K562 (cell line): Measurements from ENCODE around the gene UBXN11. TPM values are rescaled to one million over a fixed set of nuclear protein-coding genes. Genes with fewer than 3 reads are reported as not detected.

Experiments used
- ADNP ChIP-seq: fragments of 200-800 bp; sonication (Bioruptor generic); IDR thresholded peaks from 2 replicates; pipeline ENCODE4 v1.6.1; 2016; ENCODE audit warnings: missing genetic modification characterization, missing compliant biosample characterization
- AFF4 ChIP-seq: sonication (generic); formaldehyde crosslinking; IDR thresholded peaks from 2 replicates; pipeline ENCODE4 v1.8.0; 2023; ENCODE audit warnings: mild to moderate bottlenecking, missing genetic modification reagents
- CAMTA2 ChIP-seq: fragments of 250-450 bp; sonication (Bioruptor Pico); conservative IDR thresholded peaks from 2 replicates; pipeline ENCODE4 v1.5.1; 2022
- CC2D1A ChIP-seq: fragments of 450-650 bp; IDR thresholded peaks from 2 replicates; pipeline ENCODE4 v1.6.1; 2017; ENCODE audit warnings: mild to moderate bottlenecking
- CTBP1 ChIP-seq: fragments of 450-650 bp; IDR thresholded peaks from 2 replicates; pipeline ENCODE4 v1.6.1; 2016; ENCODE audit warnings: borderline replicate concordance
- DACH1 ChIP-seq: fragments of 450-650 bp; IDR thresholded peaks from 2 replicates; pipeline ENCODE4 v1.6.1; 2018; ENCODE audit not compliant: partially characterized antibody
- EHMT2 ChIP-seq: fragments of 450-650 bp; IDR thresholded peaks from 2 replicates; pipeline ENCODE4 v1.6.1; 2018; ENCODE audit warnings: antibody characterized with exemption
- EP300 ChIP-seq: IDR thresholded peaks from 2 replicates; pipeline ENCODE4 v1.6.1; 2012; ENCODE audit warnings: low read length, improper control_type of control experiment
- GTF2B ChIP-seq: IDR thresholded peaks from 2 replicates; pipeline ENCODE4 v1.6.1; 2011; ENCODE audit not compliant: insufficient read length; ENCODE audit errors: extremely low read depth
- HDAC1 ChIP-seq, 2 experiments: fragments of 450-650 bp; IDR thresholded peaks; 2 replicates each; pipeline ENCODE4 v1.6.1; 2016 to 2017; ENCODE audit warnings: inconsistent platforms in 1 of 2, mild to moderate bottlenecking in 1 of 2, moderate library complexity in 1 of 2
- NR3C1 ChIP-seq: sonication (generic); formaldehyde crosslinking; IDR thresholded peaks from 2 replicates; pipeline ENCODE4 v1.8.1; 2022; ENCODE audit warnings: missing genetic modification reagents
- PCBP1 ChIP-seq: fragments of 200-400 bp; formaldehyde crosslinking; IDR thresholded peaks from 2 replicates; pipeline ENCODE4 v1.6.1; 2018; ENCODE audit warnings: mild to moderate bottlenecking, low read depth, low read length; ENCODE audit not compliant: poor library complexity, severe bottlenecking
- PTRF ChIP-seq: fragments of 450-650 bp; IDR thresholded peaks from 2 replicates; pipeline ENCODE4 v1.6.1; 2016; ENCODE audit warnings: mild to moderate bottlenecking, missing genetic modification characterization, missing compliant biosample characterization
- RNF2 ChIP-seq: sonication (generic); IDR thresholded peaks from 2 replicates; pipeline ENCODE4 v1.6.1; 2016
- TAF9B ChIP-seq: fragments of 450-650 bp; IDR thresholded peaks from 2 replicates; pipeline ENCODE4 v1.6.1; 2018; ENCODE audit warnings: mild to moderate bottlenecking; ENCODE audit not compliant: partially characterized antibody
- TEAD1 ChIP-seq, 2 experiments: fragments of 450-650 bp in 1 of 2; sonication (generic) in 1 of 2; formaldehyde crosslinking; IDR thresholded peaks; 2 replicates each; pipeline versions ENCODE4 v1.4.0 to v1.8.0; 2020 to 2022; ENCODE audit warnings: mild to moderate bottlenecking in 2 of 2, missing genetic modification reagents in 1 of 2
- ZHX1 ChIP-seq: fragments of 150-350 bp; conservative IDR thresholded peaks from 2 replicates; pipeline ENCODE4 v1.6.1; 2014; ENCODE audit warnings: low read length
- ZNF263 ChIP-seq: sonication (generic); formaldehyde crosslinking; IDR thresholded peaks from 2 replicates; pipeline ENCODE4 v1.8.0; 2022; ENCODE audit warnings: mild to moderate bottlenecking, missing genetic modification reagents, borderline replicate concordance
- ZNF431 ChIP-seq: sonication (generic); formaldehyde crosslinking; IDR thresholded peaks from 2 replicates; pipeline ENCODE4 v1.8.0; 2022; ENCODE audit warnings: mild to moderate bottlenecking, missing genetic modification reagents
- ZNF445 ChIP-seq: fragments of 250-450 bp; sonication (Bioruptor Pico); IDR thresholded peaks from 2 replicates; pipeline ENCODE4 v1.4.0; 2020; ENCODE audit warnings: low read depth, mild to moderate bottlenecking, moderate library complexity
- ZNF551 ChIP-seq: fragments of 250-450 bp; sonication (Bioruptor Pico); IDR thresholded peaks from 2 replicates; pipeline ENCODE4 v1.5.0; 2021; ENCODE audit warnings: mild to moderate bottlenecking, moderate library complexity
- ZNF57 ChIP-seq: fragments of 450-650 bp; formaldehyde crosslinking; IDR thresholded peaks from 2 replicates; pipeline ENCODE4 v1.4.0; 2020; ENCODE audit warnings: mild to moderate bottlenecking, moderate library complexity
- ZNF589 ChIP-seq: fragments of 200-800 bp; sonication (Bioruptor generic); IDR thresholded peaks from 2 replicates; pipeline ENCODE4 v1.6.1; 2016; ENCODE audit warnings: low read depth, missing genetic modification characterization, missing compliant biosample characterization
- ZNF785 ChIP-seq: fragments of 250-450 bp; sonication (Bioruptor Pico); IDR thresholded peaks from 2 replicates; pipeline ENCODE4 v1.4.0; 2020; ENCODE audit warnings: mild to moderate bottlenecking
- polyA plus RNA-seq, 8 experiments: library from polyadenylated mRNA; depleted of rRNA in 4 of 8; stranded (reverse) in 5 of 8; unstranded in 3 of 8; fragments of >200 nt; fragmentation: Nextera tagmentation in 2 of 8; fragmentation: Illumina TruSeq in 1 of 8; extraction: Ambion mirVana in 2 of 8; extraction: Trizol in 1 of 8; gene quantifications; 2 replicates each; pipeline versions ENCODE4 v1.2.1 to v1.2.3, GENCODE V29; 2011 to 2014; ENCODE audit warnings: inconsistent platforms in 1 of 8, missing spikeins in 1 of 8
- total RNA-seq, 7 experiments: library from RNA; depleted of rRNA in 6 of 7; stranded (reverse); fragments of >200 nt in 6 of 7; fragmentation: Illumina TruSeq in 2 of 7; extraction: Trizol in 2 of 7; gene quantifications; 2 replicates each; pipeline versions ENCODE4 v1.2.1 to v1.2.3, GENCODE V29; 2011 to 2021; ENCODE audit warnings: low replicate concordance in 1 of 7

The UBXN11 gene
- total and polyA plus RNA-seq, 9 of the 15 experiments (the other 6 are each of a cell fraction or from before 2014, with no cell fraction given): 0.48 to 34.3 (median 11.3) TPM

GRCh38 chr1:26336477-26337205, 30.2 kb upstream of the UBXN11 start (continued):
- TF ChIP-seq CTBP1: peak; percentile 91
- TF ChIP-seq PTRF: peak; percentile 82
- peak; percentile 98 for TF ChIP-seq NR3C1 (CRISPR knock-in tag)
- 0 out of 2 replicates have a peak, but pooled peaks have one; percentile 25 for TF ChIP-seq ZNF263 (CRISPR knock-in tag)
- TF ChIP-seq DACH1: peak; percentile 94
- TF ChIP-seq CAMTA2 (CRISPR knock-in tag): no peak
- peak; percentile 98 for TF ChIP-seq RNF2
- TF ChIP-seq ADNP (tag): no peak
- TF ChIP-seq ZNF57 (CRISPR knock-in tag): no peak
- TF ChIP-seq ZNF551 (CRISPR knock-in tag): no peak
- peak; percentile 87; the same call in 1 of the 2 replicates for TF ChIP-seq AFF4
- 0 out of 2 replicates have a peak, but pooled peaks have one; percentile 57 for TF ChIP-seq ZNF445 (CRISPR knock-in tag)
- TF ChIP-seq ZNF431: peak; percentile 94
- TF ChIP-seq CC2D1A: no peak
- TF ChIP-seq EHMT2: no peak
- peak in 1 of 2 experiments; percentile 84; a peak in 2 of 4 replicates for TF ChIP-seq HDAC1 (IDR thresholded peaks at IDR 0.05)
- peak; percentile 100 for TF ChIP-seq ZNF589 (CRISPR knock-in tag)
- TF ChIP-seq TAF9B: no peak
- no peak for TF ChIP-seq ZNF785 (CRISPR knock-in tag)
- TF ChIP-seq TEAD1 (CRISPR knock-in tag; IDR thresholded peaks at IDR 0.05): peak; percentile 93 to 98
- peak; percentile 71 for TF ChIP-seq EP300
- TF ChIP-seq PCBP1: no peak
- TF ChIP-seq ZHX1: no peak
- TF ChIP-seq GTF2B: no peak
